Activated naive CD4-positive, alpha-beta T cell treated with anti-CD3 and anti-CD28 coated beads for 36 hours (primary cell): ENCODE results near the gene RAB7B. TPM values are rescaled to one million over a fixed set of nuclear protein-coding genes. Genes with fewer than 3 reads are reported as not detected.

Source experiments
- CTCF ChIA-PET: fragments of 350-600 bp; sonication (Branson Sonifier 250); formaldehyde crosslinking; loops from one replicate; lab custom pipeline; 2021; ENCODE audit warnings: antibody characterized with exemption; lab: Charles Lee
- DNase-seq: peaks from one replicate; pipeline ENCODE4 v3.0.0-alpha.2; 2020
- H3K27ac Mint-ChIP-seq: one replicate; pipeline ENCODE4 v1.8.0; 2021; ENCODE audit warnings: mild to moderate bottlenecking, mixed read lengths
- H3K27me3 Mint-ChIP-seq: one replicate; pipeline ENCODE4 v1.8.0; 2021; ENCODE audit warnings: low read depth, mixed read lengths
- H3K36me3 Mint-ChIP-seq: one replicate; pipeline ENCODE4 v1.8.0; 2021; ENCODE audit warnings: low read depth, mixed read lengths
- H3K4me1 Mint-ChIP-seq: one replicate; pipeline ENCODE4 v1.8.0; 2021; ENCODE audit warnings: low read depth, mixed read lengths
- H3K4me3 Mint-ChIP-seq: one replicate; pipeline ENCODE4 v1.8.0; 2021; ENCODE audit warnings: mild to moderate bottlenecking, moderate library complexity, mixed read lengths
- H3K9me3 Mint-ChIP-seq: one replicate; pipeline ENCODE4 v1.8.0; 2021; ENCODE audit warnings: mixed read lengths
- intact Hi-C: fragments of 100-400 bp; cut with micrococcal nuclease; formaldehyde crosslinking; loops from one replicate; pipeline ENCODE4 v1.15.1; 2023
- total RNA-seq, 2 experiments: library from RNA; stranded (reverse); gene quantifications; one replicate each; pipeline ENCODE4 v1.2.3, GENCODE V29; 2021

The RAB7B gene
- total RNA-seq, 2 experiments from 2014 or later, result not detected

DNA sequence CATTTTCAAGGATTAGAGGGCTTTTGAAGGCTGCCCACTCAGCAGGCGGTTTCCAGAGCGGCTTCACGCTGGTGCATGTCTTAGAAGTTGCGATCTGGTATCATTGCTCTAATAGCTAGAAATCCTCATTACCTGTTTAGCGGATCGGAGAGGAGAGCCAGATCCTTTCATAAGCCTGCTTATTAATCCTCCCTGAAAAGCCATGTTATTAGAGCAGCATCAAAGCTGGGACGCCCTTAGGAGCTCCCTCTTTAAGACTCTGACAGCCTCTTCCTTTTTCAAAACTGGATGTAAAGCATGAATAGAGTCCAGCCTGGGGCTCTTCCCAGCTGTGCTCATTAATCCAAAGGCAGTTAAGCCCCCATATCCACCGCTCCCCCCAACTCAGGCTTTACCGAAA, 34.4 kb upstream of the RAB7B start:
- intact Hi-C loops, result no loop called here
- no peak for DNase-seq
- H3K4me1 Mint-ChIP-seq, result peaks cover 18% of the 10 kb centered on the region
- no peaks in the 10 kb centered on the region for H3K36me3 Mint-ChIP-seq
- no peak overlapping the region for H3K4me3 Mint-ChIP-seq
- CTCF ChIA-PET, result interaction anchor here (0.7 to 1.7 kb wide), 5 partner anchors 11 to 71 kb away, joined by 3 to 8 read pairs (median 3); no protein-coding TSS in a partner anchor
- H3K27me3 Mint-ChIP-seq, result peaks cover 12% of the 10 kb centered on the region
- no peak overlapping the region for H3K27ac Mint-ChIP-seq
- no peaks in the 10 kb centered on the region for H3K9me3 Mint-ChIP-seq

DNA sequence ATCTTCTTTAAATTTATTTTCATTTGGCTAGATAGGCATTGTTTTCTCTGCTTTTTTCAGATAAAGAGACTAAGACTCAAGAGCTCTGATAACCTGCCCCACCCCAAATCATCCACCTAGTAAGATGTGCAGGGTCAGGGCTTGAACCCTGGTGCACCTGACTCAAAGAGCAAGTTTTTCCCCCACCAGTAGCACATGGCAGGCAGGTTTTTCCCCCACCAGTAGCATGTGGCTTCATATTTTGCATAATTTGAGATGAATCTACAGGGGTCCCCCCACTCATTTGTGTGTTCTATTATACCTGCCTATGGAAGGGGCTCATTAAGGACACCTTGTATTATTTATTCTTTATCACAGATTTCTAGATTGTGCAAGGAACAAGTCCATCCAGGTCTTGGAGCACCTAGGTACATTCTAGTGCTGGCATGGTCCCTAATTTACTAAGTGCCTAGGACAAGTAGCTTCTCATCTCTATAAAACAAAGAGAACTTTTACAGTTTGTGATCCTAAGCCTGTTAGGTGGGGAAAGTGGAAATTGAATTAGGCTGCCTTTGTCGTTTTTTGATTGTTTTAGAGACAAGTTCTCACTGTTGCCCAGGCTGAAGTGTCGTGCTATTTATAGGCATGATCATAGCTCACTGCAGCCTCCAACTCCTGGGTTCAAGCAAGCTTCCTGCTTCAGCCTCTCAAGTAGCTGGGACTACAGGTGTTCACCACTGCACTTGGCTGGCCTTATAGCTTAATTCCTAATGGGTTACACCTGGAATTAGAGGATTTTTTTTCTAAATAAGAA, 33.7 kb upstream of the RAB7B start:
- no peak overlapping the region for H3K27ac Mint-ChIP-seq
- no peak overlapping the region for H3K4me3 Mint-ChIP-seq
- H3K4me1 Mint-ChIP-seq, result peaks cover 18% of the 10 kb centered on the region
- intact Hi-C loops, result loop anchor here (1.0 kb wide), 1 partner anchor 12 kb away; no protein-coding TSS in a partner anchor
- DNase-seq, result peak; percentile 37
- no peaks in the 10 kb centered on the region for H3K36me3 Mint-ChIP-seq
- no peaks in the 10 kb centered on the region for H3K9me3 Mint-ChIP-seq
- peaks cover 12% of the 10 kb centered on the region for H3K27me3 Mint-ChIP-seq
- CTCF ChIA-PET, result interaction anchor here (0.6 to 1.7 kb wide), 6 partner anchors 11 to 86 kb away, joined by 3 to 8 read pairs (median 4); no protein-coding TSS in a partner anchor

GRCh38 chr1:206035027-206035426, 31.8 kb upstream of the RAB7B start:
- CTCF ChIA-PET, result interaction anchor here (0.6 to 7.6 kb wide), 4 partner anchors 58 to 406 kb away, joined by 3 to 177 read pairs (median 4); no protein-coding TSS in a partner anchor
- Mint-ChIP-seq H3K27ac (no peak overlapping the region), H3K9me3 (no peaks in the 10 kb centered on the region), H3K36me3 (no peaks in the 10 kb centered on the region), H3K4me3 (no peak overlapping the region), H3K4me1 (peaks cover 18% of the 10 kb centered on the region), H3K27me3 (peaks cover 14% of the 10 kb centered on the region)
- no peak for DNase-seq
- intact Hi-C loops, result no loop called here

DNA sequence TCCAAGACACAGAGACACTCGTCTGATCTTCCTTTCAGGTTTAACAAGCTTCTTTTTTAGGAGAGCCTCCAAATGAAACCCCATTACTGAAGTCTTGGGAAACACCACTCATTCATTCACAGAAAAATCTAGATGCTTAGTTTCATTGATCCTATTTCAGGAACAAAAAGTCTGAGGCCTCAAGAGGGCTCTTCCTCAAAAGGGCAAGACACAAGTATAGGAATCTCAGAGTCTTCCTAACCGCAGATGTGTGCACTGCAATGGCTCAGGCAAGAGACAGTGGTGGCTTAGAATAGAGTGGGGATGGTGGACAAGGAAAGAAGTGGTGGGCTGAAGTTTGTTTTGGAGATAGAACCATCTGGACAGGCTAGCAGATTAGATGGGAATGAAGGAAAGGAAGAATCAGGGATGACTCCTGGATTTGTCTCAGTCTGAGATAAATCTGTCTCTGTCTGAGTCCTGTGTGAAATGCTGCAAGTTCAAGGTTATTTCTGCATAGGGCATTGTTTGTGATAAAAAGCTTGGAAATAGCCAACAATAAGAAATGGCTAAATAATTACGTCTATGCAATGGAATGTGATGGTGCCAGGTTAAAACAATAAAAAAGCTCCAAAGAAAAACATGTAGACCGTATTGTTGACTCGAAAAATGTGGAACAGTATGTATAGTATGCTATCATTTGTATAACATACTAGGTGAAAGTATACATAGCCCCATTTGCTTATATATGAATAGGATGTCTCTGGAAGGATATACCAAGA, 29.4 kb upstream of the RAB7B start:
- Mint-ChIP-seq H3K27me3 (peaks cover 18% of the 10 kb centered on the region), H3K4me1 (peaks cover 13% of the 10 kb centered on the region), H3K36me3 (no peaks in the 10 kb centered on the region), H3K4me3 (no peak overlapping the region), H3K9me3 (no peaks in the 10 kb centered on the region), H3K27ac (no peak overlapping the region)
- no peak for DNase-seq
- intact Hi-C loops, result no loop called here
- CTCF ChIA-PET, result interaction anchor here (0.6 to 7.6 kb wide), 6 partner anchors 38 to 116 kb away, joined by 3 to 177 read pairs (median 4); no protein-coding TSS in a partner anchor

DNA sequence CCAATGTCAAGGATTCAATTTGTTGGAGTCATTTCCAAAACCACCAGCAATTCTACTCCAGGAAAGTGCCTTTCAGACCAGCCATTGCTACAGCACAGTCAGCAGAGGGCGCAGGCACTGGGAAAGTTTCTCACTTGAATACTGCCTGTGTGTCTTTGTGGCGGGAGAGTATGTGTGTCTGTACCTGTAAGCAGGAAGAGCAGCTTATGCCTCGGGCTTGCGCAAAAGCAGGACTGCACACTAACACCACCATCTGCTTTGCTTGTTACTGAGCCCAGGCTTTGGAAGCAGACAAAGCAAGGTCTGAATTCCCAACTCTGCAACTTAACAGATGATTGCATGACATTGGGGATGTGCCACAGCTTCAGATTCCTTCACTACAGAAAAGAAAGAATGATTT, 27.5 kb upstream of the RAB7B start:
- intact Hi-C loops, result loop anchor here (1.0 kb wide), 2 partner anchors 46 to 76 kb away; no protein-coding TSS in a partner anchor
- H3K4me1 Mint-ChIP-seq, result peaks cover 6% of the 10 kb centered on the region
- CTCF ChIA-PET, result interaction anchor here (0.7 to 7.6 kb wide), 24 partner anchors 9 to 319 kb away, joined by 3 to 177 read pairs (median 3); no protein-coding TSS in a partner anchor
- peak; percentile 86 for DNase-seq
- H3K36me3 Mint-ChIP-seq, result no peaks in the 10 kb centered on the region
- H3K9me3 Mint-ChIP-seq, result no peaks in the 10 kb centered on the region
- peaks cover 18% of the 10 kb centered on the region for H3K27me3 Mint-ChIP-seq
- H3K27ac Mint-ChIP-seq, result no peak overlapping the region
- no peak overlapping the region for H3K4me3 Mint-ChIP-seq

DNA sequence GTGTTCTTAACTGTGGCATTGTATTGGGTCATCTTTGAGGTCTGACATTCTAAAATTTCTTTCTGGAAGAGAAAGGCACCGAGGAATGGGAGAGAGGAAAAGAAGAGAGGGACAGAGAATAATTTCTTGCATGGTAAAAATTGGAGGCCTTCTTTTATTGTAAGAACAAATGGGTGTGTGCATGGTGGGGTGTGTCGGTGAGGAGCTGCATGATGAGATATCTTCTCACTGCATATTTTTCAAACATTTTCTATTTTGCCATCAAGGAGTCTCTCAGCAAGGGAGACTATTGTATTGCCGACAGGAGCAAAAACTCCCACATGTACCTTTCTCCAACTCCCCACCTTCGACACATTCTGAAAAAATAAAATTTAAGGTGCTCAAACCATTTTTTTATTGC, 27.0 kb upstream of the RAB7B start:
- Mint-ChIP-seq H3K27me3 (peaks cover 18% of the 10 kb centered on the region), H3K4me3 (no peak overlapping the region), H3K27ac (no peak overlapping the region), H3K4me1 (peaks cover 5% of the 10 kb centered on the region), H3K36me3 (no peaks in the 10 kb centered on the region), H3K9me3 (no peaks in the 10 kb centered on the region)
- intact Hi-C loops, result loop anchor here (1.0 kb wide), 2 partner anchors 46 to 76 kb away; no protein-coding TSS in a partner anchor
- CTCF ChIA-PET, result interaction anchor here (0.7 to 7.6 kb wide), 23 partner anchors 8 to 318 kb away, joined by 3 to 177 read pairs (median 3); no protein-coding TSS in a partner anchor
- DNase-seq, result no peak

DNA sequence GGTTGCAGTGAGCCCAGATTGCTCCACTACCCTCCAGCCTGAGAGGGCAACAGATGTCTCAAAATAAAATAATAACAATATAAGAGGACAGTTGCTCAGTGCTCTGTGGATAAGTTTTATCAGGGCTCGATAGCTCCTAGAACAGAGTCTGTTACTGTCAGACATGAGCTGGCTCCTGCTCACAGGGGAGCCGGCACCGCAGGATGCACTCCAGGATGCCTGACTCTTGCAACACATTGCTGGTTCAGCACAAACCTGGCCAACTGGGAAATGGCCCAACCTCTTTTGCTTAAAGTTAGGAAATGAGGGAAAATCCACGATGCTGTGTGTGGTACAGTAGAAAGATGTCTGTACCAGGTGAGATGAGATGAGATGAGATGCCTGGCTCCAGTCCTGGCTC, 26.3 kb upstream of the RAB7B start:
- Mint-ChIP-seq H3K27me3 (peaks cover 12% of the 10 kb centered on the region), H3K4me1 (no peaks in the 10 kb centered on the region), H3K36me3 (no peaks in the 10 kb centered on the region), H3K27ac (no peak overlapping the region), H3K4me3 (no peak overlapping the region), H3K9me3 (no peaks in the 10 kb centered on the region)
- DNase-seq, result no peak
- intact Hi-C loops, result no loop called here
- CTCF ChIA-PET, result interaction anchor here (0.6 to 7.6 kb wide), 10 partner anchors 9 to 84 kb away, joined by 3 to 177 read pairs (median 6); no protein-coding TSS in a partner anchor

GRCh38 chr1:206025283-206025820, 22.2 kb upstream of the RAB7B start:
- no peak overlapping the region for H3K27ac Mint-ChIP-seq
- peaks cover 6% of the 10 kb centered on the region for H3K4me1 Mint-ChIP-seq
- DNase-seq, result no peak
- CTCF ChIA-PET, result no interaction called here
- no peaks in the 10 kb centered on the region for H3K36me3 Mint-ChIP-seq
- intact Hi-C loops, result no loop called here
- no peaks in the 10 kb centered on the region for H3K9me3 Mint-ChIP-seq
- peaks cover 4% of the 10 kb centered on the region for H3K27me3 Mint-ChIP-seq
- H3K4me3 Mint-ChIP-seq, result no peak overlapping the region

DNA sequence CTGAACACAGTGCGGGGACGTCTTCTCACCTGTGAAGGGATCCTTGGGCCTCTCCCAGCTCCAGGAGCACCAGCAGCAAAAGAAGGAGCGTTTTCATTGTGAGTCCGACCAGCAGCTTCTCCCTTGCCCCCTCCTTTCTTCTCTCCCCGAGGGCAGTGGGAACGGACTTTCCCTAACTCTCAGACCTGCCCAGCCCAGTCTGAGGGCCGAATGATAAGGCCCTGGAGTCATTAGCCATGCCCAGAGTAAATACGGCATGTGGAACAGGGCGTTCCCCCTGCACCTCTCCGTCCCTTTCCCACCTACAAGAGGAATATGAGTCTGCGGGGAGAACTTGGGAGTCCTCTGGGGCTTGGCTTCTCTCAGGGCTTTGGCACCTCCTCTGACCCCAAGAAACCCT, 20.5 kb upstream of the RAB7B start, which contains the start of gene CTSE:
Gene CTSE (minus strand): TSS at position 201 of the 400 bp plus-strand sequence. CDS start 104 bp downstream, at position 97.
- H3K4me1 Mint-ChIP-seq, result peaks cover 6% of the 10 kb centered on the region
- CTCF ChIA-PET, result no interaction called here
- H3K36me3 Mint-ChIP-seq, result no peaks in the 10 kb centered on the region
- H3K9me3 Mint-ChIP-seq, result no peaks in the 10 kb centered on the region
- intact Hi-C loops, result no loop called here
- no peak for DNase-seq
- peaks cover under 1% of the 10 kb centered on the region for H3K27me3 Mint-ChIP-seq
- no peak within 1 kb of the TSS for H3K27ac Mint-ChIP-seq
- H3K4me3 Mint-ChIP-seq, result no peak within 1 kb of the TSS

- H3K27ac Mint-ChIP-seq, result no peak overlapping the region
- intact Hi-C loops, result no loop called here
- DNase-seq, result no peak
- H3K4me3 Mint-ChIP-seq, result no peak overlapping the region
- CTCF ChIA-PET, result interaction anchor here (0.6 to 1.1 kb wide), 2 partner anchors 83 to 84 kb away, joined by 3 read pairs; no protein-coding TSS in a partner anchor
- no peaks in the 10 kb centered on the region for H3K27me3 Mint-ChIP-seq
- H3K36me3 Mint-ChIP-seq, result no peaks in the 10 kb centered on the region
- H3K4me1 Mint-ChIP-seq, result peaks cover 6% of the 10 kb centered on the region
- H3K9me3 Mint-ChIP-seq, result no peaks in the 10 kb centered on the region
Measured at GRCh38 chr1:206022766-206023165, 19.6 kb upstream of the RAB7B start.

DNA sequence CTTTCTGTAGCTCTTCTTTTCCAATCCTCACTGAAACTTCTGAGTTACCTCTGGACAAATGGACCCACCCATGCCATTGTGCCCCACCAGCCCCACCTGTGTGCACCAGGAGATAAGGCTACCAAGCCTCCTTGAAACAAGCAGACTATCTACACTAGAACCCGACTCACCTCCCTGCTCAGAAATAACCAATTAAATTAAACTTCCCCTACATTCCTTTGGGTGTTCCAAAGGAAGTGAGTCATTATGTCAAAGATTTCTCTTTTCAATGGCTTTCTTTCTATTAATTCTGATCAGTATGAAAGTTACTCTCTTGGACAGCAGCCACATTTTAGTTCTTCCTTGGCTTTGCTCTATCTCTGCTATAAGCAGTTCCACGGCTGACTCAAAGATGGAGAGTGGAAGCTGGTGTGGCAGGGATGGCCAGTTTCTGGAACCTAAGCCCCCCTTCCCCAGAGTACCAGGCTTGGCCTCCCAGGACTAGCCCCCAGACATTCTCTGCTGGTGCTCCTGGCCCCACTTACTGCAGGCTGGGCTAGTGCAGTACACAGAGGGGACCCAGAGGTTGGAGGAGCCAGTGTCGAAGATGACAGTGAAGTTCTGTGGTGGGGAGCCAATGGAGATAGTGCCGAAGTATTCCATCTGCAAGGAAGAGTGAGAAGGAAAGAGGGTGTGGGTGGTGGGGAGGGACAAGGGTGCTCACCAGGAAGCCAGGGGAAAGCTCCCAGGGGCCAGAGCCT, 18.6 kb upstream of the RAB7B start:
- no peak overlapping the region for H3K27ac Mint-ChIP-seq
- CTCF ChIA-PET, result interaction anchor here (1.1 to 1.3 kb wide), 3 partner anchors 9 to 85 kb away, joined by 3 read pairs; no protein-coding TSS in a partner anchor
- DNase-seq, result no peak
- no peak overlapping the region for H3K4me3 Mint-ChIP-seq
- peaks cover 6% of the 10 kb centered on the region for H3K4me1 Mint-ChIP-seq
- no peaks in the 10 kb centered on the region for H3K36me3 Mint-ChIP-seq
- H3K9me3 Mint-ChIP-seq, result no peaks in the 10 kb centered on the region
- H3K27me3 Mint-ChIP-seq, result no peaks in the 10 kb centered on the region
- intact Hi-C loops, result no loop called here
